ENCODE measurements around the gene UTP3. TPM values are rescaled to one million over a fixed set of nuclear protein-coding genes. Genes with fewer than 3 reads are reported as not detected.
"Not testable (repeated sequence)": the region's sequence is repeated elsewhere in the genome, so short reads cannot be mapped to it uniquely, and the experiment has no call there.

Gene UTP3
- polyA plus RNA-seq, 1 experiment, result 10.4 TPM

DNA sequence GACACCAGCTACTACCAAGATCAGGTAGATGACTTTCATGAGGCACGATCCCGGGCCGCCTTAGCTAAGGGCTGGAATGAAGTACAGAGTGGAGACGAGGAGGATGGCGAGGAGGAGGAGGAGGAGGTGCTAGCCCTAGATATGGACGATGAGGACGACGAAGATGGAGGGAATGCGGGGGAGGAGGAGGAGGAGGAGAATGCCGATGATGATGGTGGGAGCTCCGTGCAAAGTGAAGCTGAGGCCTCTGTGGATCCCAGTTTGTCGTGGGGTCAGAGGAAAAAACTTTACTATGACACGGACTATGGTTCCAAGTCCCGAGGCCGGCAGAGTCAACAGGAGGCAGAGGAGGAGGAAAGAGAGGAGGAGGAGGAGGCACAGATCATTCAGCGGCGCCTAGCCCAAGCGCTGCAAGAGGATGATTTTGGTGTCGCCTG, 481 bp downstream of the UTP3 start:
- no peak for DNase-seq (ENCODE audit: low read depth)
- Histone ChIP-seq H3K36me3 (ENCODE audit: control insufficient read depth, insufficient read depth, low read length) (no peaks in the 10 kb centered on the region), H3K4me3 (ENCODE audit: low read depth, low read length) (peak overlapping the region; percentile 86), H3K27me3 (ENCODE audit: control insufficient read depth, insufficient read depth, low read length) (no peaks in the 10 kb centered on the region)
- ChIA-PET POLR2A (interaction anchor here (0.6 kb wide), 1 partner anchor 40 kb away, joined by 15 read pairs; no protein-coding TSS in a partner anchor), CTCF (interaction anchor here (0.6 to 2.9 kb wide), 12 partner anchors 8 to 149 kb away, joined by 3 to 13 read pairs (median 3); partner anchors contain the start of gene JCHAIN)
- TF ChIP-seq, protein P1, sequence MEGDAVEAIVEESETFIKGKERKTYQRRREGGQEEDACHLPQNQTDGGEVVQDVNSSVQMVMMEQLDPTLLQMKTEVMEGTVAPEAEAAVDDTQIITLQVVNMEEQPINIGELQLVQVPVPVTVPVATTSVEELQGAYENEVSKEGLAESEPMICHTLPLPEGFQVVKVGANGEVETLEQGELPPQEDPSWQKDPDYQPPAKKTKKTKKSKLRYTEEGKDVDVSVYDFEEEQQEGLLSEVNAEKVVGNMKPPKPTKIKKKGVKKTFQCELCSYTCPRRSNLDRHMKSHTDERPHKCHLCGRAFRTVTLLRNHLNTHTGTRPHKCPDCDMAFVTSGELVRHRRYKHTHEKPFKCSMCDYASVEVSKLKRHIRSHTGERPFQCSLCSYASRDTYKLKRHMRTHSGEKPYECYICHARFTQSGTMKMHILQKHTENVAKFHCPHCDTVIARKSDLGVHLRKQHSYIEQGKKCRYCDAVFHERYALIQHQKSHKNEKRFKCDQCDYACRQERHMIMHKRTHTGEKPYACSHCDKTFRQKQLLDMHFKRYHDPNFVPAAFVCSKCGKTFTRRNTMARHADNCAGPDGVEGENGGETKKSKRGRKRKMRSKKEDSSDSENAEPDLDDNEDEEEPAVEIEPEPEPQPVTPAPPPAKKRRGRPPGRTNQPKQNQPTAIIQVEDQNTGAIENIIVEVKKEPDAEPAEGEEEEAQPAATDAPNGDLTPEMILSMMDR (IDR thresholded peaks at IDR 0.05; ENCODE audit: insufficient read depth, low read depth, low read length), result no peak

DNA sequence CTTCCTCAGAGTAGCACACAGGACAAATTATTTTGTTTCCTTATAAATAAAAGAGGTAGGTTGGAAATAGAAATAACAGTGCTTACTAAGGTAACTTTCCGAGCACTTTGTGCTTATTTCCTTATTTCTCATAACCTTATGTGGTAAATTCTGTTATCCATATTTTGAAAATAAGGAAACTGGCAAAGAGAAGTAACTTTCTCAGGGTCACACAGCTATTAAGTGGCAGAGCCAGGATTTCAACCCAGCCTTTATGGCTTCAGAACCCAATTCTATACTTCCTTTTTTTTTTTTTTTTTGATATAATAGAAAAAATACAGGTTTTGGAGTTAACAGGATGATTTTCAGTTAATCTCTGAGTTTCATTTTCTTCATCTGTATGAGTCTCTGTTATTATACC, 3.3 kb downstream of the UTP3 start:
- Histone ChIP-seq H3K36me3 (ENCODE audit: control insufficient read depth, insufficient read depth, low read length) (no peaks in the 10 kb centered on the region), H3K4me3 (ENCODE audit: low read depth, low read length) (no peak overlapping the region), H3K27me3 (ENCODE audit: control insufficient read depth, insufficient read depth, low read length) (no peaks in the 10 kb centered on the region)
- ChIA-PET CTCF (interaction anchor here (0.6 to 2.3 kb wide), 3 partner anchors 9 to 21 kb away, joined by 3 to 5 read pairs (median 3); no protein-coding TSS in a partner anchor), POLR2A (no interaction called here)
- TF ChIP-seq, protein P1 (IDR thresholded peaks at IDR 0.05; ENCODE audit: insufficient read depth, low read depth, low read length), result no peak
- DNase-seq (ENCODE audit: low read depth), result no peak

DNA sequence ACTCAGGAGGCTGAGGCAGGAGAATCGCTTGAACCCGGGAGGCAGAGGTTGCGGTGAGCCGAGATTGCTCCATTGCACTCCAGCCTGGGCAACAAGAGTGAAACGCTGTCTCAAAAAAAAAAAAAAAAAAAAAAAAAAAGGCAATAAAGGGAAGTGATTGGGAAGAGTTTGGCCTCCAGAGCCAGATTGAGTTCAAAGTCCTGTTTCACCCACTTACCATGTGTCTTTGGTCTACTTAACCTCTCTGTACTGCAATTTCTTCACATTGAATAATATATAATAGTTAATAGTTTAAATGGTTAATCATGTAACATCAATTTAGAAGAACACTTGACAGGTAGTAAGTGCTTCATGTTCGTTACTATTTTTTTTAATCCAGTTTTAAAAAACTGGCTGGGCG, 6.3 kb downstream of the UTP3 start:
- POLR2A ChIA-PET, result interaction anchor here (0.6 kb wide), 2 partner anchors 26 to 665 kb away, joined by 4 to 6 read pairs; no protein-coding TSS in a partner anchor
- DNase-seq (ENCODE audit: low read depth); CTCF ChIA-PET; H3K27me3 ChIP-seq (ENCODE audit: control insufficient read depth, insufficient read depth, low read length); H3K36me3 ChIP-seq (ENCODE audit: control insufficient read depth, insufficient read depth, low read length); H3K4me3 ChIP-seq (ENCODE audit: low read depth, low read length): not testable (repeated sequence)

GRCh38 chr4:70698435-70698834, 10.1 kb downstream of the UTP3 start:
- CTCF ChIA-PET, result interaction anchor here (1.2 kb wide), 1 partner anchor 9 kb away, joined by 3 read pairs; no protein-coding TSS in a partner anchor
- DNase-seq (ENCODE audit: low read depth); H3K4me3 ChIP-seq (ENCODE audit: low read depth, low read length); H3K36me3 ChIP-seq (ENCODE audit: control insufficient read depth, insufficient read depth, low read length); H3K27me3 ChIP-seq (ENCODE audit: control insufficient read depth, insufficient read depth, low read length); POLR2A ChIA-PET: not testable (repeated sequence)

DNA sequence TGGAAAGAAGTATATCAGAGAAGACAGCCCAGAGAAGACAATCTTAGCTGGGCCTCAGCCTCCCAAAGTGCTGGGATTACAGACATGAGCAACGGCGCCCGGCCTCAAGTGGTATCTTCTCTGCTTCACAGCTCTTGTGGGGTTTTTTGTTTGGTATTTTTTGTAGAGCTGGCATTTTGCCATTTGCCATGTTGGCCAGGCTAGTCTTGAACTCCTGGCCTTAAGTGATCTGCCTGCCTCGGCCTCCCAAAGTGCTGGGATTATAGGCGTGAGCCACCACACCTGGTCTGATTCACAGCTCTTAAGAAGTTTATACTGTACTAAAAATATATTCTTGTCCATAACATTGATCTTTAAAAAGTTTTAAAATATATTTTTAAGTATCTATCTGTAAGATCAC, 12.4 kb downstream of the UTP3 start:
- ChIA-PET CTCF (no interaction called here), POLR2A (no interaction called here)
- H3K27me3 ChIP-seq (ENCODE audit: control insufficient read depth, insufficient read depth, low read length), result no peaks in the 10 kb centered on the region
- TF ChIP-seq, protein P1 (IDR thresholded peaks at IDR 0.05; ENCODE audit: insufficient read depth, low read depth, low read length), result no peak
- H3K36me3 ChIP-seq (ENCODE audit: control insufficient read depth, insufficient read depth, low read length), result no peaks in the 10 kb centered on the region
- DNase-seq (ENCODE audit: low read depth), result no peak
- no peak overlapping the region for H3K4me3 ChIP-seq (ENCODE audit: low read depth, low read length)

DNA sequence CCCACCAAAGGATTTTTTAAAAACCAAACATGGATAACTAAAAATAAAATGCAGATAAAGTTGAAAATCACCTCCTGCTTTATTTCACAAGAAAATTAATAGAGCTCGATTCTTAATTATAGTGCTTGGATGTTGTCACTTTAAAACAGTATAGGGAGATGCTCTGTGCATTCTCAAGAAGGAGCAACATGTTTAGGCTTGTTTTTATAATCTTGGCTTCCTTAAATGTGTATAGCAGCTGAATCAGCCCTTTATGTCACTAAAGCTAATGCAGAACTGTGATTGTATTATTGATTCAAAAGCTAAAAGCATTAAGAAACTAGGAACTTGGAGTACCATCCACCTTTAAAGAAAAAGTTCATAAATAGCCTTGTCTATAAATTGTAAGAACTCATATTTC, 12.9 kb downstream of the UTP3 start:
- TF ChIP-seq, protein P1 (IDR thresholded peaks at IDR 0.05; ENCODE audit: insufficient read depth, low read depth, low read length), result no peak
- no peaks in the 10 kb centered on the region for H3K27me3 ChIP-seq (ENCODE audit: control insufficient read depth, insufficient read depth, low read length)
- POLR2A ChIA-PET, result no interaction called here
- H3K36me3 ChIP-seq (ENCODE audit: control insufficient read depth, insufficient read depth, low read length), result no peaks in the 10 kb centered on the region
- CTCF ChIA-PET, result no interaction called here
- DNase-seq (ENCODE audit: low read depth), result no peak
- H3K4me3 ChIP-seq (ENCODE audit: low read depth, low read length), result no peak overlapping the region

DNA sequence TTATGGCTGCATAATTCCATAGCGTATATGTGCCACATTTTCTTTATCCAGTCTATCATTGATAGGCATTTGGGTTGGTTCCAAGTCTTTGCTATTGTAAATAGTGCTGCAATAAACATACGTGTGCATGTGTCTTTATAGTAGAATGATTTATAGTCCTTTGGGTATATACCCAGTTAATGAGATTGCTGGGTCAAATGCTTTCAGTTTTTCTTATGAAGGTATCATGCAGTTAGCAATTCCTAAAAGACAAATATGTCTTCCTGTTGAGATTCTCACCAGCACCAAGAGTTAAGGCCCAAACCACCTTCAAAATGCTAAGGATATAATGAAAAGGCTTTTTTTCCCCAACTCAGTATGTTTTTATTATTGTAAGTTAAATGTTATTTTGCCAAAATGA, 14.3 kb downstream of the UTP3 start:
- CTCF ChIA-PET; DNase-seq (ENCODE audit: low read depth); H3K36me3 ChIP-seq (ENCODE audit: control insufficient read depth, insufficient read depth, low read length); POLR2A ChIA-PET; H3K4me3 ChIP-seq (ENCODE audit: low read depth, low read length); H3K27me3 ChIP-seq (ENCODE audit: control insufficient read depth, insufficient read depth, low read length): not testable (repeated sequence)

All from BJ (cell line).